H9 (cell line): ENCODE measurements around the gene MNAT1. TPM values are rescaled to one million over a fixed set of nuclear protein-coding genes. Genes with fewer than 3 reads are reported as not detected.

Source experiments
- DNase-seq: peaks from one replicate; pipeline ENCODE4 v3.0.0-alpha.2; 2017
- H2AFZ ChIP-seq: one replicate; pipeline ENCODE4 v1.6.1; 2013; ENCODE audit warnings: mild to moderate bottlenecking, low read length, control low read depth, moderate library complexity
- H2AK5ac ChIP-seq: 2 replicates; pipeline ENCODE4 v1.6.1; 2013; ENCODE audit warnings: low read length, control low read depth, mixed read lengths; ENCODE audit not compliant: insufficient read length
- H2BK120ac ChIP-seq: one replicate; pipeline ENCODE4 v1.6.1; 2013; ENCODE audit warnings: low read depth, mild to moderate bottlenecking, low read length, control low read depth, inconsistent platforms; ENCODE audit not compliant: poor library complexity, severe bottlenecking
- H2BK12ac ChIP-seq: 2 replicates; pipeline ENCODE4 v1.6.1; 2013; ENCODE audit warnings: low read length, control low read depth, mixed read lengths, low read depth; ENCODE audit not compliant: insufficient read length
- H2BK15ac ChIP-seq: 2 replicates; pipeline ENCODE4 v1.6.1; 2013; ENCODE audit warnings: low read depth, low read length, control low read depth
- H2BK20ac ChIP-seq: one replicate; pipeline ENCODE4 v1.6.1; 2013; ENCODE audit warnings: low read depth, mild to moderate bottlenecking, low read length, control low read depth, inconsistent platforms; ENCODE audit not compliant: poor library complexity, severe bottlenecking
- H2BK5ac ChIP-seq: 2 replicates; pipeline ENCODE4 v1.6.1; 2013; ENCODE audit warnings: low read length, control low read depth, mixed read lengths; ENCODE audit not compliant: insufficient read length
- H3K14ac ChIP-seq: 2 replicates; pipeline ENCODE4 v1.6.1; 2013; ENCODE audit warnings: low read length, control low read depth; ENCODE audit not compliant: insufficient read depth
- H3K18ac ChIP-seq: 2 replicates; pipeline ENCODE4 v1.6.1; 2013; ENCODE audit warnings: low read depth, mild to moderate bottlenecking, mixed read lengths, low read length, control low read depth; ENCODE audit not compliant: insufficient read length
- H3K23ac ChIP-seq: 2 replicates; pipeline ENCODE4 v1.6.1; 2013; ENCODE audit warnings: low read length, control low read depth, mixed read lengths, low read depth; ENCODE audit not compliant: insufficient read length
- H3K23me2 ChIP-seq: 2 replicates; pipeline ENCODE4 v1.6.1; 2013; ENCODE audit warnings: low read depth, mild to moderate bottlenecking, mixed read lengths, low read length, control low read depth; ENCODE audit not compliant: insufficient read length, poor library complexity, severe bottlenecking
- H3K27ac ChIP-seq: 2 replicates; pipeline ENCODE4 v1.5.1; 2013; ENCODE audit warnings: low read length, control low read depth, mixed read lengths, low read depth; ENCODE audit not compliant: insufficient read length
- H3K27me3 ChIP-seq: 2 replicates; pipeline ENCODE4 v1.6.1; 2013; ENCODE audit warnings: low read length, control low read depth, inconsistent platforms; ENCODE audit not compliant: insufficient read depth
- H3K4ac ChIP-seq: 2 replicates; pipeline ENCODE4 v1.6.1; 2013; ENCODE audit warnings: low read depth, mild to moderate bottlenecking, control low read depth, inconsistent platforms, low read length, moderate library complexity
- H3K4me1 ChIP-seq: 2 replicates; pipeline ENCODE4 v1.6.1; 2013; ENCODE audit warnings: low read length, control low read depth, inconsistent platforms; ENCODE audit not compliant: insufficient read depth
- H3K4me2 ChIP-seq: 2 replicates; pipeline ENCODE4 v1.6.1; 2013; ENCODE audit warnings: low read length, control low read depth, mixed read lengths; ENCODE audit not compliant: insufficient read length, insufficient read depth
- H3K56ac ChIP-seq: 2 replicates; pipeline ENCODE4 v1.6.1; 2013; ENCODE audit warnings: low read depth, mild to moderate bottlenecking, mixed read lengths, low read length, control low read depth; ENCODE audit not compliant: insufficient read length
- H3K79me1 ChIP-seq: 2 replicates; pipeline ENCODE4 v1.6.1; 2013; ENCODE audit warnings: low read depth, mild to moderate bottlenecking, moderate library complexity, low read length, control low read depth, inconsistent platforms; ENCODE audit not compliant: insufficient read depth, poor library complexity, severe bottlenecking
- H3K79me2 ChIP-seq: 2 replicates; pipeline ENCODE4 v1.6.1; 2013; ENCODE audit warnings: low read length, control low read depth, inconsistent platforms; ENCODE audit not compliant: insufficient read depth
- H3K9ac ChIP-seq: 2 replicates; pipeline ENCODE4 v1.6.1; 2013; ENCODE audit warnings: low read length, control low read depth, mixed read lengths; ENCODE audit not compliant: insufficient read length; ENCODE audit errors: extremely low read depth
- H3K9me3 ChIP-seq: one replicate; pipeline ENCODE4 v1.6.1; 2013; ENCODE audit warnings: low read depth, low read length, inconsistent platforms; ENCODE audit not compliant: control insufficient read depth
- H3T11ph ChIP-seq: one replicate; pipeline ENCODE4 v1.6.1; 2013; ENCODE audit warnings: mild to moderate bottlenecking, low read length, control low read depth, inconsistent platforms
- H4K20me1 ChIP-seq: one replicate; pipeline ENCODE4 v1.6.1; 2013; ENCODE audit not compliant: control insufficient read depth, insufficient read length, insufficient read depth
- H4K5ac ChIP-seq: 2 replicates; pipeline ENCODE4 v1.6.1; 2013; ENCODE audit warnings: low read depth, mild to moderate bottlenecking, mixed read lengths, low read length, control low read depth; ENCODE audit not compliant: insufficient read length
- H4K8ac ChIP-seq: replicated peaks from 2 replicates; pipeline ENCODE4 v1.6.1; 2013; ENCODE audit warnings: low read length, control low read depth, mixed read lengths, low read depth; ENCODE audit not compliant: insufficient read length
- H4K91ac ChIP-seq: 2 replicates; pipeline ENCODE4 v1.6.1; 2013; ENCODE audit warnings: low read depth, mild to moderate bottlenecking, moderate library complexity, mixed read lengths, low read length, control low read depth; ENCODE audit not compliant: insufficient read length
- H3K27ac Mint-ChIP-seq, 3 experiments: 2 replicates in 2 of 3; 3 replicates in 1 of 3; pipeline ENCODE4 v1.8.0; 2020 to 2021; ENCODE audit warnings: mixed read lengths in 3 of 3, mild to moderate bottlenecking in 1 of 3, moderate library complexity in 1 of 3
- H3K27me3 Mint-ChIP-seq: 2 replicates; pipeline ENCODE4 v1.8.0; 2021; ENCODE audit warnings: low read depth, mild to moderate bottlenecking, moderate library complexity, mixed read lengths
- H3K36me3 Mint-ChIP-seq, 3 experiments: 2 replicates in 2 of 3; 3 replicates in 1 of 3; pipeline ENCODE4 v1.8.0; 2020 to 2021; ENCODE audit warnings: low read depth in 3 of 3, mixed read lengths in 3 of 3; ENCODE audit not compliant: insufficient read depth in 1 of 3
- H3K4me1 Mint-ChIP-seq, 2 experiments: 2 replicates each; pipeline ENCODE4 v1.8.0; 2020; ENCODE audit warnings: mixed read lengths in 2 of 2
- H3K4me3 Mint-ChIP-seq, 2 experiments: 2 replicates in 1 of 2; 3 replicates in 1 of 2; pipeline ENCODE4 v1.8.0; 2020 to 2021; ENCODE audit warnings: mild to moderate bottlenecking in 2 of 2, mixed read lengths in 2 of 2, moderate library complexity in 1 of 2
- H3K9me3 Mint-ChIP-seq, 2 experiments: 2 replicates in 1 of 2; 3 replicates in 1 of 2; pipeline ENCODE4 v1.8.0; 2020; ENCODE audit warnings: mild to moderate bottlenecking in 2 of 2, mixed read lengths in 2 of 2, moderate library complexity in 1 of 2
- CTCF ChIP-seq: fragments of 200-600 bp; sonication (generic); conservative IDR thresholded peaks from 3 replicates; pipeline ENCODE4 v1.8.0; 2021; ENCODE audit warnings: antibody characterized with exemption, mild to moderate bottlenecking
- total RNA-seq: library from RNA; stranded (reverse); gene quantifications from 2 replicates; pipeline ENCODE4 v1.2.1, GENCODE V29; 2021

MNAT1 gene
- total RNA-seq, 1 experiment from 2014 or later = 43.1 TPM

GRCh38 chr14:60965402-60965801 lies 230.8 kb downstream of the MNAT1 start:
- no peaks in the 10 kb centered on the region for H3K4me1 ChIP-seq
- H4K91ac ChIP-seq = no peak overlapping the region
- no peak overlapping the region for H3K23ac ChIP-seq
- H3K14ac ChIP-seq = no peak overlapping the region
- no peak overlapping the region for H3T11ph ChIP-seq
- H4K20me1 ChIP-seq = no peaks in the 10 kb centered on the region
- TF ChIP-seq CTCF = no peak
- H2AFZ ChIP-seq = no peak overlapping the region
- no peak for DNase-seq
- no peak overlapping the region for H2AK5ac ChIP-seq
- H3K4me1 Mint-ChIP-seq = no peaks in the 10 kb centered on the region
- no peak overlapping the region for H3K27ac Mint-ChIP-seq
- H3K4ac ChIP-seq = no peak overlapping the region
- H3K9me3 Mint-ChIP-seq = no peaks in the 10 kb centered on the region; a peak in 1 of 5 replicates
- no peak overlapping the region for H3K18ac ChIP-seq
- H2BK120ac ChIP-seq = no peak overlapping the region
- H3K36me3 Mint-ChIP-seq = no peaks in the 10 kb centered on the region
- H2BK20ac ChIP-seq = no peak overlapping the region
- no peaks in the 10 kb centered on the region for H3K27me3 ChIP-seq
- H3K4me2 ChIP-seq = no peak overlapping the region
- no peaks in the 10 kb centered on the region for H3K9me3 ChIP-seq
- H3K56ac ChIP-seq = no peak overlapping the region
- no peaks in the 10 kb centered on the region for H3K27me3 Mint-ChIP-seq
- H2BK12ac ChIP-seq = no peak overlapping the region
- H4K5ac ChIP-seq = no peak overlapping the region
- H2BK5ac ChIP-seq = no peak overlapping the region
- H3K23me2 ChIP-seq = no peaks in the 10 kb centered on the region
- no peak overlapping the region for H3K4me3 Mint-ChIP-seq
- H3K79me1 ChIP-seq = no peaks in the 10 kb centered on the region
- H4K8ac ChIP-seq = no peak overlapping the region
- H3K79me2 ChIP-seq = no peaks in the 10 kb centered on the region
- H3K9ac ChIP-seq = no peak overlapping the region
- H3K27ac ChIP-seq = no peak overlapping the region
- no peak overlapping the region for H2BK15ac ChIP-seq
